HFFc6 (cell line): ENCODE measurements around the gene CELA3B. TPM values are rescaled to one million over a fixed set of nuclear protein-coding genes. Genes with fewer than 3 reads are reported as not detected.
"Not testable (repeated sequence)": the region's sequence is repeated elsewhere in the genome, so short reads cannot be mapped to it uniquely, and the experiment has no call there.

Experiments
- DNase-seq: peaks from one replicate; pipeline ENCODE4 v3.0.0-alpha.2; 2018
- H3K27ac Mint-ChIP-seq: 2 replicates; pipeline ENCODE4 v1.8.0; 2020; ENCODE audit warnings: mild to moderate bottlenecking, mixed read lengths
- H3K27me3 Mint-ChIP-seq: 2 replicates; pipeline ENCODE4 v1.8.0; 2021; ENCODE audit warnings: mild to moderate bottlenecking, moderate library complexity, mixed read lengths; ENCODE audit not compliant: insufficient read depth
- H3K36me3 Mint-ChIP-seq: 2 replicates; pipeline ENCODE4 v1.8.0; 2021; ENCODE audit warnings: low read depth, mixed read lengths
- H3K4me1 Mint-ChIP-seq: 2 replicates; pipeline ENCODE4 v1.8.0; 2020; ENCODE audit warnings: low read depth, mixed read lengths
- H3K4me3 Mint-ChIP-seq: 2 replicates; pipeline ENCODE4 v1.8.0; 2020; ENCODE audit warnings: mild to moderate bottlenecking, moderate library complexity, mixed read lengths
- H3K9me3 Mint-ChIP-seq: 2 replicates; pipeline ENCODE4 v1.8.0; 2020; ENCODE audit warnings: mild to moderate bottlenecking, mixed read lengths
- long read RNA-seq: library from polyadenylated mRNA; unstranded; transcript quantifications from one replicate; pipeline ENCODE4 v2.0.0, GENCODE V29; 2019
- total RNA-seq, 6 experiments: library from RNA; stranded (reverse); fragmentation: NEBNext Ultra II Directional; extraction: Animal tissue kit (Norgen Biotek cat#: 25700); gene quantifications; 2 replicates in 1 of 6; 3 replicates in 5 of 6; pipeline ENCODE4 v1.2.3, GENCODE V29; 2021
- TF ChIP-seq, protein P1 (sequence below): fragments of 200-600 bp; sonication (generic); IDR thresholded peaks from 2 replicates; pipeline ENCODE4 v1.5.0; 2021; ENCODE audit warnings: antibody characterized with exemption, mild to moderate bottlenecking

The CELA3B gene, protein sequence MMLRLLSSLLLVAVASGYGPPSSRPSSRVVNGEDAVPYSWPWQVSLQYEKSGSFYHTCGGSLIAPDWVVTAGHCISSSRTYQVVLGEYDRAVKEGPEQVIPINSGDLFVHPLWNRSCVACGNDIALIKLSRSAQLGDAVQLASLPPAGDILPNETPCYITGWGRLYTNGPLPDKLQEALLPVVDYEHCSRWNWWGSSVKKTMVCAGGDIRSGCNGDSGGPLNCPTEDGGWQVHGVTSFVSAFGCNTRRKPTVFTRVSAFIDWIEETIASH
- total RNA-seq = not detected
- long read RNA-seq = 0 reads

DNA sequence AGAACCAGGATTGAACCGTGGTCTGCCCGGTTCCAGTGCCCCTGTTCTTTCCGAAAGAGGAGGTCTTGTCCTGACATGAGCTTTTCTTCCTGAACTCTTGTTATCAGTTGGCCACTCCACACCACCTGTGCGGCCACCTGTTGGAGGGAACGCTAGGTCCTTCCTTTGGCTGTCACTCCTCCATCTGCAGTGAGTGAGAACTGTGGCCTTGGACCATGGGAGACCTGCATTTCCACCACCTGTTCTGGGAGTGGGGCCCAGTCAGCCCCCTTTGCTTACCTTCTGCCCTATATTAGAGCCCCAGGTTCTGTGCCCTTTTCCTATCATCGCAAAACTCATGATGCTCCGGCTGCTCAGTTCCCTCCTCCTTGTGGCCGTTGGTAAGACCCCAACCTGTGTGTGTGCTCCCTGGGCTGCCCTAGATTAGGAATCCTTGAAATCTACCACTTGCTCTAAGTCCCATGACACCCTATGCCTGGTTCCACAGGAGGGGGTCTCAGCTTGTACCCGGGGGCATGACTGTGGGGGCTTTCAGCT is at the start of gene CELA3B:
CELA3B (plus strand) TSS at position 320 of the 537 bp plus-strand sequence; CDS start at position 338, 18 bp downstream.
- not testable (repeated sequence) for H3K4me3 Mint-ChIP-seq, H3K27me3 Mint-ChIP-seq, H3K36me3 Mint-ChIP-seq, H3K4me1 Mint-ChIP-seq, H3K9me3 Mint-ChIP-seq, DNase-seq, H3K27ac Mint-ChIP-seq

DNA sequence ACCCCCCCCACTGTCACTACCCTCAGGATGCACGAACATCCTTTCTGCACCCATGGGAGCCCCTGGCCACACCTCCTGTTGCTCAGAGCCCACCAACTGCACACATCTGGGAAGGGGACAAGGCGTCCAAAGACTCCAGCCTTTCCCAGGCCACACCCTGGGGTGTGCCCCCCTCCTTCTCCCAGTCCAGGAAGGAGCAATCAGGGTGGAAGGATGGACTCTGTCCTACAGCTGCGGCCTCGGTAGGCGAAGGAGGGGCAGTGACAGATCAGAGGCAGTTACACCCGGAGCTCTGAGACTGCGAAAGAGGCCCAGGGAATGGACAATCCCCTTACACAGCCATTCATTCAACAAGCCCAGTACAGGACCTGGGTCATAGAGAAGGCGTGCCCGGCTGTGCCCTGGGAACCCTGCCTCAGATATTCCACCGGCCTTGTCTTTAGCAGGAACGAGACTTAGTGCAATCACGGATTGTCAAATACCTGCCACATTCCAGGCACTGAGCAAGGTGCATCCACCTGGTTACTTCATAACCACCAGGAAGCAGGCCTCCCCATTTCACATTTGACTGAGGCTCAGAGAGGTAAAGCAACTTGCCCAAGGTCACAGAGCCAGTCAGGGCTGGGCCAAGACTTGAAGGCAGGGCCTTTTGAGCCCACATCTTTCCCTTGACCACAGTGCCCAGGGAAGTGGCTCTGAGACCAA is 49.1 kb upstream of the CELA3B start:
- DNase-seq = peak; percentile 58

DNA sequence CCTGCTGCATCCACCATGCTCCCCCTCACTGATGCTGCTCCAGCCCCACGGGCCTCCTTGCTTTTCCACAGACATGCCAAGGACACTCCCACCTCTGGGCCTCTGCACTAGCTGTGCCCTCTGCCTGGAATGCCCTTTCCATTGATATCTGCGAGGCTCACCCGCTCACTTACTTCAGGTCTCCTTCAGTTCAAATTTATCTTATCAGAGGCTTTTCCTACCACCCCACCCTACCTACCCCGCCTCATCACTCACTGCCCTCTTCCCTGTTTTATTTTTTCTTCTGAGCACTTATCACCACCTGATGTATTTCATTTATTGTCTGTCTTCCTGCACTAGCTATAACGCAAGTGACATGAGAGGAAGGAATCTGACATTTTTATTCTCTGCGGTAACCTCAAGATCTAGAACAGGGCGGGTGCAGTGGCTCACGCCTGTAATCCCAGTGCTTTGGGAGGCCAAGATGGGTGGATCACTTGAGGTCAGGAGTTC is 46.7 kb upstream of the CELA3B start:
- Mint-ChIP-seq H3K4me1 (peaks cover 86% of the 10 kb centered on the region), H3K9me3 (no peaks in the 10 kb centered on the region), H3K27me3 (peaks cover 5% of the 10 kb centered on the region), H3K36me3 (peaks cover 33% of the 10 kb centered on the region), H3K27ac (peak overlapping the region; percentile 93), H3K4me3 (peak overlapping the region; percentile 94)
- DNase-seq = no peak
- TF ChIP-seq, protein P1, sequence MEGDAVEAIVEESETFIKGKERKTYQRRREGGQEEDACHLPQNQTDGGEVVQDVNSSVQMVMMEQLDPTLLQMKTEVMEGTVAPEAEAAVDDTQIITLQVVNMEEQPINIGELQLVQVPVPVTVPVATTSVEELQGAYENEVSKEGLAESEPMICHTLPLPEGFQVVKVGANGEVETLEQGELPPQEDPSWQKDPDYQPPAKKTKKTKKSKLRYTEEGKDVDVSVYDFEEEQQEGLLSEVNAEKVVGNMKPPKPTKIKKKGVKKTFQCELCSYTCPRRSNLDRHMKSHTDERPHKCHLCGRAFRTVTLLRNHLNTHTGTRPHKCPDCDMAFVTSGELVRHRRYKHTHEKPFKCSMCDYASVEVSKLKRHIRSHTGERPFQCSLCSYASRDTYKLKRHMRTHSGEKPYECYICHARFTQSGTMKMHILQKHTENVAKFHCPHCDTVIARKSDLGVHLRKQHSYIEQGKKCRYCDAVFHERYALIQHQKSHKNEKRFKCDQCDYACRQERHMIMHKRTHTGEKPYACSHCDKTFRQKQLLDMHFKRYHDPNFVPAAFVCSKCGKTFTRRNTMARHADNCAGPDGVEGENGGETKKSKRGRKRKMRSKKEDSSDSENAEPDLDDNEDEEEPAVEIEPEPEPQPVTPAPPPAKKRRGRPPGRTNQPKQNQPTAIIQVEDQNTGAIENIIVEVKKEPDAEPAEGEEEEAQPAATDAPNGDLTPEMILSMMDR = no peak

More for the DNA sequence above, 49.1 kb upstream of the CELA3B start:
- TF ChIP-seq, protein P1 = no peak
- Mint-ChIP-seq H3K4me3 (peak overlapping the region; percentile 63), H3K9me3 (no peaks in the 10 kb centered on the region), H3K27me3 (peaks cover 9% of the 10 kb centered on the region), H3K4me1 (peaks cover 88% of the 10 kb centered on the region), H3K27ac (peak overlapping the region; percentile 94), H3K36me3 (peaks cover 45% of the 10 kb centered on the region)

DNA sequence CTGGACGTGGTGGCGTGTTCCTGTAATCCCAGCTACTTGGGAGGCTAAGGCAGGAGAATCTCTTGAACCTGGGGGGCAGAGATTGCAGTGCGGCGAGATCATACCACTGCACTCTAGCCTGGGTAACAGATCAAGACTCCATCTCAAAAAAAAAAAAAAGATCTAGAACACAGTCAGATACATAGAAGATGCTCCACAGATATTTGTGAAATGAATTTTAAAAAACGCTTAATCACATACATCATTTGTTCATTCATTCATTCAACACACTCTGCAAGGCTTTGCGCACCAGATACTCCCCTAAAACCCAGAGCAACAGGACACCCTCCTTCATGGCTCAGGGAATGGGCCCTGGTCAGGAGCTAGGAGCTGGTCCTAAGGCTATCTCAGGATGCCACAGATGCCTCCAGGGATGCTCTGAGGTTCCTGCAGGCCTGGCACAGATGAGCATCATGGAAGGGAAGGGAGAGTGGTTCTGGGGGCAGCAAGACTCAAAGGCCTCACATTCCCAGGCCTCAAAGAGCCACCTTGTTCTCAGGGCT is 46.1 kb upstream of the CELA3B start:
- TF ChIP-seq, protein P1 = no peak
- peaks cover 5% of the 10 kb centered on the region for H3K27me3 Mint-ChIP-seq
- no peaks in the 10 kb centered on the region for H3K9me3 Mint-ChIP-seq
- peak overlapping the region; percentile 93 for H3K27ac Mint-ChIP-seq
- peak overlapping the region; percentile 94 for H3K4me3 Mint-ChIP-seq
- H3K4me1 Mint-ChIP-seq = peaks cover 86% of the 10 kb centered on the region
- no peak for DNase-seq
- peaks cover 35% of the 10 kb centered on the region for H3K36me3 Mint-ChIP-seq

DNA sequence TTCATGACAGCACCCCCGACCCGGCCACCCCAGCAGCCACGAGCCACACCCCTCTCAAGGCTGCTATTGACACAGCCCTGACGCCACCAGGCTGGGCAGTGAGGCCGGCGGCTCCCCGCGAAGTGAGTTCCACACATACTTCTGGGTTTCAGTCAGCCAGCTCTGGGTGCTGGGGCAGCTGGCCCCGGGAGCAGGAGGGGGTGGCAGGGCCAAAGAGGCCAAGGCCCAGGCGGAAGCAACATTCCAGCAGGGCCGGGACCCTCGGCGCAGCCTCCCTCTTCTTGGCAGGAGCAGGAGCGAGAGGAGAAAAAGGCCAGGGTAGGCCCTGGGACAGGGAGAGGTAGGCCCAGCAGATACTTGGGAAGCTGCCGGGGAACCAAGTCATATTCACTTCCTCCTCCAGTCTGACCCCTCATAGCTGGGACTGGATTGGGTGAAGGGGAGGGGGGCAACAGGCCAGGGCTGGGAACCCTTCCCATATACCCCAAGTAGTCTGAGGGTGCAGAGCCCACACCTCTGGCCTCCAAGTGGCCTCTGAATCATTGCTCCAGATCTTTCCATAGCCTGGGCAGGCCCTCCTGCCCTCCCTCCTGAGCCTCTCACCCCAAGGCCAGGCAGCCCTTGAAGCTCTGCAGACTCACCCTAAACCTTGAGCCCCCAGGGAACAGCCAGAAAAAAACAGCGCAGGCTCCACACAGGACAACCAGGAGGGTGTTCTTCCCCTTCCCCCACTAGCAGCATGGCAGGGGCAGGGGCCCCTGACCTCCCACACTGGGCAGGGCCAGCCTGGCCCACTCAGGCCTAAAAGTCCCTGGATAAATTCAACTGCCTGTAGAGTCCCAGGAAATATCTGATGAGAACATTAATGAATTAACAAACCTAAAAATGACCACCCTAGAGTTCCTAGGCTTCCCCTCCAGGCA is 45.4 kb upstream of the CELA3B start:
- Mint-ChIP-seq H3K27me3 (peaks cover 5% of the 10 kb centered on the region), H3K9me3 (no peaks in the 10 kb centered on the region), H3K4me1 (peaks cover 81% of the 10 kb centered on the region), H3K36me3 (peaks cover 32% of the 10 kb centered on the region), H3K27ac (peak overlapping the region; percentile 93), H3K4me3 (peak overlapping the region; percentile 94)
- TF ChIP-seq, protein P1 = no peak
- peak; percentile 91 for DNase-seq
